HG03103 (cell line): ENCODE data around the gene PTGER1.

Source experiments
- ATAC-seq: cut with Tn5 transposase; IDR thresholded peaks from one replicate; pipeline ENCODE4 v1.9.1; 2021; ENCODE audit warnings: low read depth; ENCODE audit not compliant: unreplicated experiment

The PTGER1 gene

GRCh38 chr19:14502334-14503092 is 27.4 kb upstream of the PTGER1 start:
- ATAC-seq = no peak

- ATAC-seq = no peak
Measured at GRCh38 chr19:14497228-14497921, 22.2 kb upstream of the PTGER1 start.

- no peak for ATAC-seq
Measured at GRCh38 chr19:14496834-14497227, 21.7 kb upstream of the PTGER1 start.

GRCh38 chr19:14496029-14496833 is 21.1 kb upstream of the PTGER1 start, which contains the start of gene GIPC1:
Gene GIPC1 (minus strand): TSS chr19:14496127. CDS start chr19:14482976, 13,151 bp downstream.
- ATAC-seq = no peak

GRCh38 chr19:14495672-14496028 is 20.5 kb upstream of the PTGER1 start:
- no peak for ATAC-seq

GRCh38 chr19:14494910-14495671 is 19.9 kb upstream of the PTGER1 start:
- ATAC-seq = no peak

GRCh38 chr19:14494411-14494810 is 19.3 kb upstream of the PTGER1 start:
- no peak for ATAC-seq

GRCh38 chr19:14492756-14493337 is 17.7 kb upstream of the PTGER1 start:
- no peak for ATAC-seq

GRCh38 chr19:14487370-14488125 is 12.4 kb upstream of the PTGER1 start:
- ATAC-seq = no peak

- no peak for ATAC-seq
Measured at GRCh38 chr19:14482172-14482941, 7.2 kb upstream of the PTGER1 start.

- ATAC-seq = no peak
Measured at GRCh38 chr19:14480700-14481079, 5.5 kb upstream of the PTGER1 start.

- ATAC-seq = no peak
Measured at GRCh38 chr19:14479975-14480699, 5.0 kb upstream of the PTGER1 start.

GRCh38 chr19:14479309-14479974 is 4.3 kb upstream of the PTGER1 start:
- no peak for ATAC-seq

GRCh38 chr19:14478113-14478545 is 3.0 kb upstream of the PTGER1 start:
- no peak for ATAC-seq

- ATAC-seq = no peak
Measured at GRCh38 chr19:14477418-14478112, 2.4 kb upstream of the PTGER1 start.

- ATAC-seq = no peak
Measured at GRCh38 chr19:14476673-14477401, 1.7 kb upstream of the PTGER1 start.
